Panc1 (cell line): ENCODE data around the gene SERGEF.

Source experiments
- CTCF ChIP-seq: fragments of 450-650 bp; IDR thresholded peaks from 2 replicates; pipeline ENCODE4 v1.5.1; 2017; ENCODE audit warnings: mild to moderate bottlenecking
- POLR2AphosphoS5 ChIP-seq: IDR thresholded peaks from 2 replicates; pipeline ENCODE4 v1.6.1; 2012; ENCODE audit warnings: mild to moderate bottlenecking, low read depth, low read length, moderate library complexity
- SIN3A ChIP-seq: IDR thresholded peaks from 2 replicates; pipeline ENCODE4 v1.6.1; 2012; ENCODE audit warnings: low read depth, mild to moderate bottlenecking, low read length, moderate library complexity, borderline replicate concordance; ENCODE audit not compliant: insufficient read depth

- TF ChIP-seq CTCF = no peak
- TF ChIP-seq SIN3A = no peak
- TF ChIP-seq POLR2AphosphoS5 = no peak
Measured at GRCh38 chr11:17763244-17763643, 249.6 kb downstream of the SERGEF start.
